ENCODE results near the gene ABCC10.
"Not testable (repeated sequence)": the region's sequence is repeated elsewhere in the genome, so short reads cannot be mapped to it uniquely, and the experiment has no call there.

The ABCC10 gene

DNA sequence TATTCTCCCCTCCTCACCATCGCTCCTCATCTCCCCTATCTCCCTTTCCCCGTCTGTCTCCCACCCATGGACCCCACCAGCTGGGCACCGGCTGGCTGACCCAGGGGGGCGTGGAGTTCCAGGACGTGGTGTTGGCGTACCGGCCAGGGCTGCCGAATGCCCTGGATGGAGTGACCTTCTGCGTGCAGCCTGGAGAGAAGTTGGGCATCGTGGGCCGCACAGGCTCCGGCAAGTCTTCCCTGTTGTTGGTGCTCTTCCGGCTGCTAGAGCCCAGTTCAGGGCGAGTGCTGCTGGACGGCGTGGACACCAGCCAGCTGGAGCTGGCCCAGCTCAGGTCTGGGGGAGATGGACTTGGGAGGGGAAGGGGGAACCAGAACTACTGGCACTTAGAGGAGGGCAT is 20.3 kb downstream of the ABCC10 start:
- DNase-seq (ENCODE audit: low read depth, low spot score), result no peak

DNA sequence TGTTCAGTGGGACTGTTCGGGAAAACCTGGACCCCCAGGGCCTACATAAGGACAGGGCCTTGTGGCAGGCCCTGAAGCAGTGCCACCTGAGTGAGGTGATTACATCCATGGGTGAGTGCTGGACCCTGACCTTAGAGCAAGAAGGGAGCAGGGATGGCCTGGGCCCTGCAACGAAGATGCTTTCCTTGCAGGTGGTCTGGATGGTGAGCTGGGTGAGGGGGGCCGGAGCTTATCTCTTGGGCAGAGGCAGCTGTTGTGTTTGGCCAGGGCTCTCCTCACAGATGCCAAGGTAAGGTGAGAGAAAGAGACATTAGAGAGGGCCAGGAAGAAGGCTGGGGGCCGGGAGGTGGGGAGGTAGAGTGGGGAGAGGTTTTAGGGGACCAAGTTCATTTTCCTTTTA is 21.6 kb downstream of the ABCC10 start:
- DNase-seq (ENCODE audit: low read depth, low spot score), result no peak

DNA sequence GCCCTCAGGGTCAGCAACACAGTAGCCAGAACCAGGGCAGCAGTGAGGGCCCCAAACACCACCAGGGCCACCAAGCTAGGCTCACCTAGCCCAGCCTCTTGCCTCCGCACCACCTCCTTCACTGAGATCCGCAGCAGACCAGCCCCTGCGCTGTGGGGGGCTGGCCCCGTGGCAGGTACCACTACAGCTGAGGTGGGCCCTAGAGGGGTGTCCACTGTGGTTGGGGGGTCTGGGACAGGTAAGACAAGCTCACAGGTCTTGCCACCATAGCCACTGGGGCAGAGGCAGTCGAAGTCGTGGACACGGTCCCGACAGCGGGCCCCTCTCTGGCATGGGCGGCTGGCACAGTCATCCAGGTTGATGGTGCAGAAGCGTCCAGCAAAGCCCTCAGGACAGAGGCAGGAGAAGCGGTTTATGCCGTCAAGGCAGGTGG is 23.4 kb downstream of the ABCC10 start:
- DNase-seq (ENCODE audit: low read depth, low spot score), result no peak

DNA sequence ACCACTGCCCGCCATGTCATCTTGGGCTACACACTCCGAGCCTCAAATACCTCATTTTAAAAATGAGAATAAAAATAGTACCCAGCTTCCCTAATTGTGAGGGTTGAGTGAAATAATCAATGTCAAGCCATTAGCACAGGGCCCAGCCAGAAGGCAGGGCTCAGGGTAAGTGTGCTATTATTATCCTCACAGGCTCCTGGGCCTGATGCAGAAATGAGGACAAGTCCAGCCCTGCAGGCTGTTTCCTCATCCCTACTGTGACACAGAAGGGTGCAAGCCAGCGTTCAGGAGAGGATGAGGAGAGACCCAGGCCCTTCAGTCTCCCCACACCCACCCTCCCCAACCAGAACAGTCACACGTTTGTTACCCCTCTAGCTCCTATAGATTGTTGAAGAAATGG is 24.0 kb downstream of the ABCC10 start:
- no peak for DNase-seq (ENCODE audit: low read depth, low spot score)

DNA sequence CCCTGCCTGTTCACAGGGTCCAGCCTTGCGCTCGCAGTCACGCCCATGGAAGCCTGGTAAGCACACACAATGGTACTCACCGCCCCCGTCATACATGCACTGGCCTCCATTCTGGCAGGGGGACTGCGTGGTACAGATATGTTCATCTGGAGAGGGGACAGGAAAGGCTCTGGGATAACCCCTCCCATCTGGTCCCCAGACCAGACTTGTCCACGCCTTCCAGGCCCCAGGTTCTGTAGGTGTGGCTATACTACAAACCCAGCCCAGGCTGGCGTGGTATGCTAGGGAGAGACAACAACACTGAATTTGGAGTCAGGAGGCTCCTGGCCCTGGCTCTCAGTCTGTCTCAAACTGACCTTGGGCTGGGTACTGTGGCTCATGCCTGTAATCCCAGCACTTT is 24.6 kb downstream of the ABCC10 start:
- DNase-seq (ENCODE audit: low read depth, low spot score), result no peak

GRCh38 chr6:43452896-43453295 is 25.6 kb downstream of the ABCC10 start:
- DNase-seq (ENCODE audit: low read depth, low spot score), result no peak

DNA sequence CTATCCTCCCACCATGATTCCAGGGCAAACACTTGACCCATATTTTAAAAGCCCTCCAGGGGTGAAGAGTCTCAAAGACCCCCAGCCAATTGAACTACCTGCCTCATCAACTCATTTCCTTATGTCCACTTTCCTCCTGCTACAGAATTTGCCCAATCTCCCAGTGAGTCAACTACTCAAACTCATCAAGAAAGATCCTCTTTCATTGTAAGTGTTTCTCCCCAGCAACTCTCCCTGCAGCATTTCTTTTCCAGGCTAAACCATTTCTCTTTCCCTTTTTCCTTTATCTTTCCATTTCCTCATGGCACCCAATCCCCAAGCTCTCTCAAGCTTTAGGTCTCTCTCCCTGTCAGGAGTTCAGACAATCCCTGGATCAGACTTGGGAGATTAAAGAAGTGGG is 26.5 kb downstream of the ABCC10 start:
- DNase-seq (ENCODE audit: low read depth, low spot score), result no peak

GRCh38 chr6:43454290-43454695 is 27.0 kb downstream of the ABCC10 start:
- DNase-seq (ENCODE audit: low read depth, low spot score), result no peak

GRCh38 chr6:43454696-43455530 is 27.6 kb downstream of the ABCC10 start:
- DNase-seq (ENCODE audit: low read depth, low spot score), result peak; percentile 92

DNA sequence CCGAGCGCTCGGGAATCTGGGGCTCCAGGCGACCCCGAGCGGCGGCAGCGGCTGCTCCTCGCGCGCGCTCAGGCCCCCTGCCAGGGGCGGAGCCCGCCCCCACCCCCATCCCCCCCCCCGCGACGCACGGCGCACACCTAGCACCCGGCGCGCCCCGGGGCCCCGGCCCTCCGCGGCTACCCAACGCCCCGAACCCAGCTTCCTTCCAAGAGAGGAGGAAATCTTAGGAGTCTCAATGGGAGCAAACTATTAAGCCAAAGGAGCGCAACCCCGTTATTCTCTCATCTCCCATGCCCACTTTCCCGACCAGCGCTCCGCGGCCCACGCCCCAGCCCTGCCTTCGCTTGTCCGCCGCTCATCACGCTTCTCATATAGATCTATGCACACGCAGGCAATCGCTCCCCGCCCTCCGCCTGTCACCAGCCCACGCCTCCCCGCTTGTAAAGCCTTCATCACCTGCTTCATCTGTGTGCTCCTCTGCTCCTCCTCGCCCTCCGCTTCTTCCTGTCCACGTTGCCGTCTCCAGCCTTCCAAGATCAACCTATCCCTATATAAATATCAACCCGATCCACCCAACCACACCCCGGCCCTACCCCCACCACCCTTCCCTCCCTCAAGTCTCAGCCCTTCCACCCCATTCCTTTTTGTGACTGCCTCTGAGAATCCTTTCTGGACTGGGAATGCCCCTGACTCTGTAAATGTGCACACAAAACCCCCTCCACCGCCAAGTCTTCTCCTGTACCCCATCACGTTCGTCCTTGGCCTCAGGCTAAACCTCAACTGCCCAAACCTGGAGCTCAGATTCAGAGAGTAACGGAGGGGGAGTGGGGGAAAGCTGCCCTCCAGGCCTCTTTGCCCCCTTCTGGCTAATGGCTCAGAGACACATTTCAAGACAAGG is 28.4 kb downstream of the ABCC10 start, which contains the start of gene DLK2:
Gene DLK2 (minus strand): TSS at position 18 of the 898 bp plus-strand sequence. CDS start 723 bp downstream, outside the sequence.
- DNase-seq (ENCODE audit: low read depth, low spot score), result peak; percentile 22

GRCh38 chr6:43457643-43458042 is 30.3 kb downstream of the ABCC10 start:
- no peak for DNase-seq (ENCODE audit: low read depth, low spot score)

GRCh38 chr6:43458154-43458553 is 30.8 kb downstream of the ABCC10 start:
- not testable (repeated sequence) for DNase-seq (ENCODE audit: low read depth, low spot score)

DNA sequence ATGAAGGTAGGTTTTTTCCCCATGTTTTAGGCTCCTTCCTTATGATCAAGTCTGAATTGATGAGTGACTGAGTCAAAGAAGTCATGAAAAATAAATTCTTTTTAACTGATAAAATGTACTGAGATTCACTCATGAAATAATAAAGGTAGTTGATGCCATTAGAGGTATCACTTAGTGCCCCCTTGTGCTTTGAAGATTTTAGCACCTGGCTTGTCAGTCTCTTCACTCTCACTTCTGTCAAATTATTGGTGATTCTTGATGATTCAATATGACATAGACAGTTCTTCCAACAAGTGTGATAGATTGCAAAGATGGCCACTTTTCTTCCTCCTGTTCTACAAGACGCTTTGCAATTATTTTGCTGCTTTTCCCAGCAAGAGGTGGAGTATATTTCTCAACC is 32.2 kb downstream of the ABCC10 start:
- DNase-seq (ENCODE audit: low read depth, low spot score), result no peak

DNA sequence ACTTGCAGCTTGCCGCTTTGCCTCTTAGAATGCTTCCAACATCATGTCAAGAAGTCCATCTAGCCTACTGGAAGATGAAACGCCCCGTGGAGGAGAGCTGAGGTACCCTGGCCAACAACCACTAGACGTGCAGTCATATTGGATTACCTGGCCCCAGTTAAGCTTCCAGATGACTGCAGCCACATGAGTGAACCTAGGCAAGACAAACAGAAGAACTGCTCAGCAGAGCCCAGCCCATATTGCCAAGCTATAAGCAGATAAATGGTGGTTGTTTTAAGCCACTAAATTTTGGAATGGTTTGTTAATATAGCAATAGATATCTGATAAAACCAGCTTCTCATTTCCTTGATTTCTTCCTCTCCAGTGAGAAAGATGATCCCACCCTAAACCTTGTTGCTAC is 32.7 kb downstream of the ABCC10 start:
- no peak for DNase-seq (ENCODE audit: low read depth, low spot score)

- DNase-seq (ENCODE audit: low read depth, low spot score), result no peak
Measured at GRCh38 chr6:43461936-43462335, 34.6 kb downstream of the ABCC10 start.

- no peak for DNase-seq (ENCODE audit: low read depth, low spot score)
Measured at GRCh38 chr6:43464337-43464736, 37.0 kb downstream of the ABCC10 start.

DNA sequence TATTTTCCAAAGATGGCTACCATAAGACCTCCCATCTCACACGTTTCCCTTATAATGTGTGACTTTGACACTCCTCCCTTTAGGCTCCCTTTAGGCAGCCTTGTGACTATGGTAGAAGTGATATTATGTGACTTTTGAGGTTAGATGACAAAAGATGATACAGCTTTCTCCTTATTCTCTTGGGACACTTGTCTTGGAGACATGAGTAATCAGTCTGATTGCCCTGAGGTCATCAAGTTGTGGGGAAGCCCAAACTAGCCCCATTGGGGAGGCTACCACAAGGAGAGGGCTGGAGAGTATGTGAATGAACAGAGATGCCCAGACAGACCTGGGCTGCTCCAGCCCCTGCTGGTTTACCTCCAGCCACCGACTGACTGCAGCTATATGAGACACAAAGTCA is 38.6 kb downstream of the ABCC10 start:
- no peak for DNase-seq (ENCODE audit: low read depth, low spot score)

DNA sequence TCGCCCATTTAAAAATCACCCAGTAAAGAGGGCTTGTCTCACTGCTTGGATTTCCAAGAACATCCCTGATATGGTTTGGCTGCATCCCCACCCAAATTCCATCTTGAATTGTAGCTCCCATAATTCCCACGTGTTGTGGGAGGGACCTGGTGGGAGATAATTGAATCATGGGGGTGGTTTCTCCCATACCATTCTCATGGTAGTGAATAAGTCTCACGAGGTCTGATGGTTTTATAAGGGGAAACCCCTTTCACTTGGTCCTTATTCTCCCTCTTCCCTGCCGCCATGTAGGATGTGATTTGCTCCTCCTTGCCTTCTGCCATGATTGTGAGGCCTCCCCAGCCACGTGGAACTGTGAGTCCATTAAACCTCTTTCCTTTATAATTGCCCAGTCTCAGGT is 39.9 kb downstream of the ABCC10 start:
- not testable (repeated sequence) for DNase-seq (ENCODE audit: low read depth, low spot score)

DNA sequence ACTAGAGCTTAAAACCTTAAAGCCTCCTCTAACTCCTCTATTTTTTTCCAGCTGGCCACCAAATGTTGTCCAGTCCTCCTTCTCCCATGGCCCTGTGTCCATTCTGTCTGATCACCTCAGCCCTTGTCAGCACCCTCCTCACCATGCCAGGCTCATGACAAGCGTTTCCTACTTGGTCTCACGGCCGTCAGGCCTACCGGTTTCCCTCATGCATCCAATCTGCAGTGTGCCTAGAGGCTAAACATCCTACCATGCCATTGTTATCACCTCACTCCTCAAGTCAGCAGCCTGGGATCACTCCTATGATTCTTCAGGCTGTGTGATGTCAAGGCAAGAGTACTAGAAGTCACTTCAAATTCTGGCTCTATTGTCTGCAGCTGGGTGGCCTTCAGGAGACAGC is 40.4 kb downstream of the ABCC10 start:
- DNase-seq (ENCODE audit: low read depth, low spot score), result no peak

- DNase-seq (ENCODE audit: low read depth, low spot score), result no peak
Measured at GRCh38 chr6:43468240-43468639, 40.9 kb downstream of the ABCC10 start.

- DNase-seq (ENCODE audit: low read depth, low spot score), result peak; percentile 25
Measured at GRCh38 chr6:43468748-43469681, 41.7 kb downstream of the ABCC10 start.
